Retinal pigment epithelial cell (primary cell): Measurements from ENCODE around the gene FXR1.
A peak's percentile ranks its signal among the peaks of the same experiment; 100 is the strongest.
"Not testable (repeated sequence)": the region's sequence is repeated elsewhere in the genome, so short reads cannot be mapped to it uniquely, and the experiment has no call there.

ENCODE experiments used
- DNase-seq: peaks from one replicate; pipeline ENCODE4 v3.0.0-alpha.2; 2010; ENCODE audit warnings: low read depth
- H3K4me3 ChIP-seq: 2 replicates; pipeline ENCODE4 v1.5.1; 2011; ENCODE audit warnings: mild to moderate bottlenecking, low read length, control low read depth, moderate library complexity
- TF ChIP-seq, protein P1 (sequence below): conservative IDR thresholded peaks from 2 replicates; pipeline ENCODE4 v1.5.1; 2011; ENCODE audit warnings: low read depth, low read length, control low read depth, inconsistent platforms

Gene FXR1

DNA sequence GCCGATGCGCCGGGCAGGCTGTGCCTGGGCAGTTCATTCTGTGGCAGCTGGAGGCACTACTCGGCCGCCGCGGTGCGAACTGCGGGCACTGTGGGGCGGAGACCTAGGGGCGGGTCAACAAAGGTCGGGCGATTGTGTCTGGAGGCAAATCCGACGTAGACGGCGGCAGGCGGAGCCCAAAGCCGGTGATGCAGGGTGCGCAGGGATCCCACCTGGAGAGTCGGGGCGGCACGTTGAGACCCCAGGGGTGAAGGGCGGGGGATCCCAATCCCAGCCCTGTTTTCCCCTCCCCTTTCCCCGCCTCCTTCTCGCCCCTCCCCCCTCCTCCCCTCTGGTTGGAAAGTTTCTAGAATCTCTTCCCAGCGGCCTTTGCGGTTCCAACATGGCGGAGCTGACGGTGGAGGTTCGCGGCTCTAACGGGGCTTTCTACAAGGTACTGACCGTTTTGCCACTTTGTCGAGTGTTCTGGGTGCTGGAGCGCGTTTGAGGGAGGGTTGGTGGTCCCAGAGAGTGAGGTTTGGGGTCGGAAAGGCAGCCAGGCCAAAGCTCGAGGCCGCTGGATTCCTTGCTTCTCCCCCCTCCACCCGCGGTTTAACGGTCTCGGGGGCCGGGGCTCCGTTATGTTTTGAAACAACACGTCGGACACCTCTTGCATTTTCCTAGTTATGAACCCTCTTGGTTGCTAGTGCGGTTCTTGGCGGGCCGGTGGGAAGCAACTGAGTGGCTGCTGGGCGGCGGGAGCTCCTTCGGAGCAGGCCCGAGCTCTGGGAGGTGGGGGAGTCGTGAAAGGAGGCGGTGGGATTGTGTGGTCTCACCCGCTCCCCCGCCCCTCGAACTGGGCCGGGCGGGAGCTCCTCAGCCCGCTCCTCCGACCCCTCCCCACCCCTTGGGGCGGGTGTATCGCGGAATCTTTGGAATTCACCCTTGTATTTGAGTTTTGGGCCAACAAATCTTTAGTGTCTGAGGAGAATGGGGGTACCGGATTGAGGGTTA lies at the start of gene FXR1:
Gene FXR1, plus strand, starts transcription at position 367 of the 993 bp plus-strand sequence. Its CDS starts 16 bp downstream, at position 383.
- DNase-seq, result peak; percentile 42
- TF ChIP-seq, protein P1, sequence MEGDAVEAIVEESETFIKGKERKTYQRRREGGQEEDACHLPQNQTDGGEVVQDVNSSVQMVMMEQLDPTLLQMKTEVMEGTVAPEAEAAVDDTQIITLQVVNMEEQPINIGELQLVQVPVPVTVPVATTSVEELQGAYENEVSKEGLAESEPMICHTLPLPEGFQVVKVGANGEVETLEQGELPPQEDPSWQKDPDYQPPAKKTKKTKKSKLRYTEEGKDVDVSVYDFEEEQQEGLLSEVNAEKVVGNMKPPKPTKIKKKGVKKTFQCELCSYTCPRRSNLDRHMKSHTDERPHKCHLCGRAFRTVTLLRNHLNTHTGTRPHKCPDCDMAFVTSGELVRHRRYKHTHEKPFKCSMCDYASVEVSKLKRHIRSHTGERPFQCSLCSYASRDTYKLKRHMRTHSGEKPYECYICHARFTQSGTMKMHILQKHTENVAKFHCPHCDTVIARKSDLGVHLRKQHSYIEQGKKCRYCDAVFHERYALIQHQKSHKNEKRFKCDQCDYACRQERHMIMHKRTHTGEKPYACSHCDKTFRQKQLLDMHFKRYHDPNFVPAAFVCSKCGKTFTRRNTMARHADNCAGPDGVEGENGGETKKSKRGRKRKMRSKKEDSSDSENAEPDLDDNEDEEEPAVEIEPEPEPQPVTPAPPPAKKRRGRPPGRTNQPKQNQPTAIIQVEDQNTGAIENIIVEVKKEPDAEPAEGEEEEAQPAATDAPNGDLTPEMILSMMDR, result peak; percentile 72
- peak within 1 kb of the TSS; percentile 99 for H3K4me3 ChIP-seq

DNA sequence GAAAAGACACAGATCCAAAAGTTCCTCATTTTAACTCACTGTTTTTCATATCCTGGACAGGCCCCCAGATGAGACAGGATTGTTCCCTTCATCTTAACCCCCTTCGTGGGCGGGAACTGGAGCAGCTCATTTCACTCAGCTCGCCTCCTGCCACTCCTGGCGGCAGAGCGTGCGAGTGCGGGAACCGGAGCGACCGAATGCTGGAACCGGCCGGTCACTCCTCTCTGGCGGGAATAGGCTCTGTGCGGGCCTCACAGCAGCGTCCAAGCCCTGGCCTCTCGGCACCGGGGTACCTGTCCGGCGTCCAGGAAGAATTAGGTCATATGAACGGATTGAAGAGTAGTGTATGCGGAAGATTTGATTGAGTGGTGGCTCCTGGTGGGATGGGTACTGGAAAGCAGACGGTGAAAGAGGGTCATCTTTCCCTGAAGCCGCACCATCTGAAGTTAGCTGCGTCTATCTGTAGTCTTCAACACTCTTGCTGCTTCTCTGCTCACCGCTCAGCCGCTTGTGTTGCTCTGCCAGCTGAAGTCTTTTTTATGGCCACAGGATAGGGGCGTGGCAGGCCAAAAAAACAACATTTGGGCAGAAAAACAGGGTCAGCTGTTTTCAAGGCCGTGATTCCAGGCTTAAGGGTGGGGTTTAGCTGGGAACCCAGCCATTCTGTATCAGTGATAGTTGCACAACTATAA lies 42.3 kb upstream of the FXR1 start:
- H3K4me3 ChIP-seq, result peak overlapping the region; percentile 24
- TF ChIP-seq, protein P1, result no peak
- no peak for DNase-seq

DNA sequence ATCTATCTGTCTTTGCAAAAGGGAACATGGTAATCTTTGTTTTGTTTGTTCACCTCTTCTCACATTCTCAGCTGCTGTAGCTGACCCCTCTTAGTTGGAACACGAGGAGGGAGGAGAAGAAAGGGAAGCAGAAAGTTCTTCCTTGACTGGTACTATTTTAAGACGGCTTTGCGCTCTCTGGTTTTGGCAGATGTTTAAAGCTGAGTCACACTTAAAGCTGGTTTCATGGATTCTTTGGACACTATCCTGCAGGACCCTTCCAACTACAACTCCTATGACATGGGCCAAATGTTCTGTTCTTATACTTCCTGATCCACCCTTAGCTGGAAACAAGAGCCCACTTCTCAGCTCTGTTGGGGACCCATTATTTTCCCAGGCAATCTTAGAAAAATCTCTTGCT lies 40.6 kb upstream of the FXR1 start:
- TF ChIP-seq, protein P1, result no peak
- DNase-seq, result no peak
- no peak overlapping the region for H3K4me3 ChIP-seq

DNA sequence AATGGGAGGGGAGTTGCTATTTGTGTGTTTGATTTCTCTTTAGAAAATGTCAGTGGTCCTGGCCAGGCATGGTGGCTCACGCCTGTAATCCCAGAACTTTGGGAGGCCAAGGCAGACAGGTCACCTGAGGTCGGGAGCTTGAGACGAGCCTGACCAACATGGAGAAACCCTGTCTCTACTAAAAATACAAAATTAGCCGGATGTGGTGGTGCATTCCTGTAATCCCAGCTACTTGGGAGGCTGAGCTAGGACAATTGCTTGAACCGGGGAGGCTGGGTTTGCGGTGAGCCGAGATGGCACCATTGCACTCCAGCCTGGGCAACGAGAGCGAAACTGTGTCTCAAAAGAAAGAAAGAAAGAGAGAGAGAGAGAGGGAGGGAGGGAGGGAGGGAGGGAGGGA lies 40.0 kb upstream of the FXR1 start:
- not testable (repeated sequence) for DNase-seq, H3K4me3 ChIP-seq

- no peak for DNase-seq
- TF ChIP-seq, protein P1, result no peak
- no peak overlapping the region for H3K4me3 ChIP-seq
These were observed 37.3 kb upstream of the FXR1 start for GRCh38 chr3:180875124-180875698.

DNA sequence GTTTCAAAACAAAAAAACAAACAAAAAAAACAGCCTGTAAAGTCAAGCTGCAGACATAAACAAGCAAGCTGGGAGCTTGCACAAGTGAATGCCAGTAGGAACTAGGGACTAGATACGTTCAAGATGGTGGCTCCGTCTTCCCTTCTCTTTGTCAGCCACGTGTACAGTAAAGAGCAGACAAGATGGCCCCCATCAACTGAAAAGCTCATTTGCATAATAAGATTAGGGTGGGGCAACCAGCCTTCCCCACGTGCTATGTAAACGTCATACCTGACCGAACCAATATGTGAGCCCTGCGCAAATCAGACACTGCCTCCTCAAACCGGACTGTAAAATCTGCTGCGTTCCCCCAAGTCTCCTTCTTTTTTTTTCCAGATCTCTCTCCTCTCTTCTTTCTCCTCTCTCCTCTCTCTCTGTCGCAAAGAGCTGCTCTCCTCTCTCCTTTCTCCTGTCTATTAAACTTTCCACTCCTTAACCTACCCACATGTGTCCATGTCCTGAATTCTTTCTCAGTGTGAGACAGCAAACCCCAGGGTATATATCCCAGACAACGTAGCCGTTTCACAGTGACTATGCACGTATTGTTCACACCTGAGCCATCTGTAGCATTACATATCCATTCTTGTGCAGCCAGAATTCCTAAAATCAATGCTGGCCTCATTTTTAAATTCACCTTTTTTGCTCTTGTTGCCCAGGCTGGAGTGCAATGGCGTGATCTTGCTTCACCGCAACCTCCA lies 31.2 kb upstream of the FXR1 start:
- DNase-seq, result no peak
- no peak overlapping the region for H3K4me3 ChIP-seq
- TF ChIP-seq, protein P1, result no peak

- TF ChIP-seq, protein P1, result no peak
- no peak overlapping the region for H3K4me3 ChIP-seq
- DNase-seq, result no peak
These were observed 30.4 kb upstream of the FXR1 start for GRCh38 chr3:180882115-180882514.
